Measurements from ENCODE around the gene STH. TPM values are rescaled to one million over a fixed set of nuclear protein-coding genes. Genes with fewer than 3 reads are reported as not detected.
"Not testable (repeated sequence)": the region's sequence is repeated elsewhere in the genome, so short reads cannot be mapped to it uniquely, and the experiment has no call there.

The STH gene
- total and polyA plus RNA-seq, 2 donors (not counting 1 experiment from before 2014, with no cell fraction given): not detected

- Histone ChIP-seq H3K4me2 (ENCODE audit: extremely low read depth, insufficient read depth, low read length) (no peak overlapping the region), H3K4me3 (replicated peaks in 1 of 4; ENCODE audit: control extremely low read depth in 1 of 4, insufficient read depth in 1 of 4, low read depth in 3 of 4, low read length in 4 of 4) (no peak overlapping the region), H4K20me1 (ENCODE audit: control insufficient read depth, extremely low read depth, insufficient read depth, low read length) (no peaks in the 10 kb centered on the region), H3K27ac (ENCODE audit: insufficient read depth, low read length) (no peak overlapping the region), H3K27me3 (ENCODE audit: control insufficient read depth, insufficient read depth, low read length) (peaks cover 10% of the 10 kb centered on the region), H2AFZ (ENCODE audit: low read length) (no peak overlapping the region), H3K4me1 (ENCODE audit: control insufficient read depth, extremely low read depth, insufficient read depth, low read length) (no peaks in the 10 kb centered on the region), H3K9me3 (ENCODE audit: control insufficient read depth, insufficient read depth, low read depth, low read length) (no peaks in the 10 kb centered on the region), H3K36me3 (ENCODE audit: control insufficient read depth, insufficient read depth, low read length) (no peaks in the 10 kb centered on the region), H3K9ac (ENCODE audit: insufficient read depth, low read length) (no peak overlapping the region), H3K79me2 (ENCODE audit: control insufficient read depth, insufficient read depth, low read length) (no peaks in the 10 kb centered on the region)
- TF ChIP-seq CTCF (conservative IDR thresholded peaks at IDR 0.05 in 1 of 2, IDR thresholded peaks at IDR 0.05 in 1 of 2; ENCODE audit: low read depth in 1 of 2, low read length in 2 of 2) (no peak), EZH2 (IDR thresholded peaks at IDR 0.05; ENCODE audit: low read length, missing control alignments) (no peak)
- no peak for DNase-seq (ENCODE audit: low read depth in 2 of 2)
Observed at GRCh38 chr17:45955326-45955725, 43.7 kb upstream of the STH start.

GRCh38 chr17:45956090-45956489, 43.0 kb upstream of the STH start:
- no peak overlapping the region for H3K4me2 ChIP-seq (ENCODE audit: extremely low read depth, insufficient read depth, low read length)
- no peak overlapping the region for H3K27ac ChIP-seq (ENCODE audit: insufficient read depth, low read length)
- peaks cover 5% of the 10 kb centered on the region for H3K27me3 ChIP-seq (ENCODE audit: control insufficient read depth, insufficient read depth, low read length)
- H3K36me3 ChIP-seq (ENCODE audit: control insufficient read depth, insufficient read depth, low read length): no peaks in the 10 kb centered on the region
- no peaks in the 10 kb centered on the region for H4K20me1 ChIP-seq (ENCODE audit: control insufficient read depth, extremely low read depth, insufficient read depth, low read length)
- H3K79me2 ChIP-seq (ENCODE audit: control insufficient read depth, insufficient read depth, low read length): no peaks in the 10 kb centered on the region
- TF ChIP-seq CTCF (conservative IDR thresholded peaks at IDR 0.05 in 1 of 2, IDR thresholded peaks at IDR 0.05 in 1 of 2; ENCODE audit: low read depth in 1 of 2, low read length in 2 of 2) (no peak), EZH2 (IDR thresholded peaks at IDR 0.05; ENCODE audit: low read length, missing control alignments) (no peak)
- DNase-seq (ENCODE audit: low read depth in 2 of 2): no peak
- H3K4me3 ChIP-seq (replicated peaks in 1 of 4; ENCODE audit: control extremely low read depth in 1 of 4, insufficient read depth in 1 of 4, low read depth in 3 of 4, low read length in 4 of 4): no peak overlapping the region
- no peak overlapping the region for H2AFZ ChIP-seq (ENCODE audit: low read length)
- no peaks in the 10 kb centered on the region for H3K4me1 ChIP-seq (ENCODE audit: control insufficient read depth, extremely low read depth, insufficient read depth, low read length)
- H3K9me3 ChIP-seq (ENCODE audit: control insufficient read depth, insufficient read depth, low read depth, low read length): no peaks in the 10 kb centered on the region
- H3K9ac ChIP-seq (ENCODE audit: insufficient read depth, low read length): no peak overlapping the region

- not testable (repeated sequence) for H3K9me3 ChIP-seq (ENCODE audit: control insufficient read depth, insufficient read depth, low read depth, low read length); H3K36me3 ChIP-seq (ENCODE audit: control insufficient read depth, insufficient read depth, low read length); DNase-seq (ENCODE audit: low read depth in 2 of 2); H3K27me3 ChIP-seq (ENCODE audit: control insufficient read depth, insufficient read depth, low read length); H2AFZ ChIP-seq (ENCODE audit: low read length); H3K4me2 ChIP-seq (ENCODE audit: extremely low read depth, insufficient read depth, low read length); H3K4me3 ChIP-seq (replicated peaks in 1 of 4; ENCODE audit: control extremely low read depth in 1 of 4, insufficient read depth in 1 of 4, low read depth in 3 of 4, low read length in 4 of 4); H3K4me1 ChIP-seq (ENCODE audit: control insufficient read depth, extremely low read depth, insufficient read depth, low read length); H3K9ac ChIP-seq (ENCODE audit: insufficient read depth, low read length); H3K79me2 ChIP-seq (ENCODE audit: control insufficient read depth, insufficient read depth, low read length); H4K20me1 ChIP-seq (ENCODE audit: control insufficient read depth, extremely low read depth, insufficient read depth, low read length); H3K27ac ChIP-seq (ENCODE audit: insufficient read depth, low read length)
Observed at GRCh38 chr17:45956746-45957145, 42.3 kb upstream of the STH start.
